ENCODE results near the gene MAST4. TPM values are rescaled to one million over a fixed set of nuclear protein-coding genes. Genes with fewer than 3 reads are reported as not detected.

Gene MAST4
- total and polyA plus RNA-seq, 12 donors: 29.6 to 93.3 (median 76.6) TPM

DNA sequence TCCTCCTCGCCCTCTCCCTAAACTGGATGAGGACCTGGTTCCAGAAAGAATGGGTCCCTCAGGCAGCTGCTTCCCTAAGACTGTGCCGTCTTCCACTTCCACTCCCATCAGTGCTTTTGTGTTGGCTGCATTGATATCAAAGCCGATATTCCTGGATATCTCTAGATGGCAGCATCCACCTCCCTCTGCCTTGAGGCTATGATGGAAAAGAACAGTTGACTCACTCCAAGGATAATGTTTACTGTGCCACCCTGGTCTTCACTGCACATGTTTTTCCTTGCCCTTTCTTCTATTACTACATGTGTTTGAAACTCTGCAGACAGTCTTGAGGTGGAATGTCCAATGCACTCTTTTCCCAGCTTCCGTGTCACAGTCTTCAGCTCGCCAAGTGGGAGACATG lies 211.6 kb downstream of the MAST4 start:
- no peak for DNase-seq
- no peaks in the 10 kb centered on the region for H3K36me3 ChIP-seq
- peaks cover 0 to 9% (median 0%) of the 10 kb centered on the region in 9 donors for H3K4me1 ChIP-seq
- intact Hi-C loops (cut with DNase I): loop anchor here in 2 of 10 donors (5.0 to 10.0 kb wide), 2 partner anchors 397 to 400 kb away; no protein-coding TSS in a partner anchor
- no peaks in the 10 kb centered on the region for H3K27me3 ChIP-seq
- H3K4me3 ChIP-seq: no peak overlapping the region
- WGBS, 2 donors: 55% methylated on average over 5 of the region's 5 CpGs
- ATAC-seq: peak in 7 of 8 donors; percentile 31 to 73 (median 66)
- H3K27ac ChIP-seq: no peak overlapping the region
- TF ChIP-seq, protein P1, sequence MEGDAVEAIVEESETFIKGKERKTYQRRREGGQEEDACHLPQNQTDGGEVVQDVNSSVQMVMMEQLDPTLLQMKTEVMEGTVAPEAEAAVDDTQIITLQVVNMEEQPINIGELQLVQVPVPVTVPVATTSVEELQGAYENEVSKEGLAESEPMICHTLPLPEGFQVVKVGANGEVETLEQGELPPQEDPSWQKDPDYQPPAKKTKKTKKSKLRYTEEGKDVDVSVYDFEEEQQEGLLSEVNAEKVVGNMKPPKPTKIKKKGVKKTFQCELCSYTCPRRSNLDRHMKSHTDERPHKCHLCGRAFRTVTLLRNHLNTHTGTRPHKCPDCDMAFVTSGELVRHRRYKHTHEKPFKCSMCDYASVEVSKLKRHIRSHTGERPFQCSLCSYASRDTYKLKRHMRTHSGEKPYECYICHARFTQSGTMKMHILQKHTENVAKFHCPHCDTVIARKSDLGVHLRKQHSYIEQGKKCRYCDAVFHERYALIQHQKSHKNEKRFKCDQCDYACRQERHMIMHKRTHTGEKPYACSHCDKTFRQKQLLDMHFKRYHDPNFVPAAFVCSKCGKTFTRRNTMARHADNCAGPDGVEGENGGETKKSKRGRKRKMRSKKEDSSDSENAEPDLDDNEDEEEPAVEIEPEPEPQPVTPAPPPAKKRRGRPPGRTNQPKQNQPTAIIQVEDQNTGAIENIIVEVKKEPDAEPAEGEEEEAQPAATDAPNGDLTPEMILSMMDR (IDR thresholded peaks at IDR 0.05): peak in 8 of 9 donors; percentile 8 to 60 (median 42)
- H3K9me3 ChIP-seq: no peaks in the 10 kb centered on the region

DNA sequence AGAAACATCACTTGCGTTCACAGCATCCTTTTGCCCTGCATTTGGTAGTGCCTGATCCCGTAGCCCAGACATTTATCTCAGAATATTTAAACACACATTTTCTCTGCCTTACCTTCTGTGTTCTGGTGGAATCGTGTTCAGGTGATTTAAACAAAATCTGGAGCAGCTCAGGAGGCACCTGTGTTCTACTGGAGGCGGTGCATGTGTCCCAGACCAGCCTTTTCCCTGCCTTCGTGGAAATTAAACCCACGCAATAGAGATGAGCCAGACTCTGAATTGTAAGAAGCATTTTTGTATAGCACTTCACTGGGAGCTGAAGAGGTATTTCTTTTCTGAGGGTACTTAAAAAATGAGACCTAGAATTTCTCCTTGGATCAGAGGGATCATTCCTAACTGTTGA lies 212.5 kb downstream of the MAST4 start:
- no peaks in the 10 kb centered on the region for H3K27me3 ChIP-seq
- DNase-seq (no peak), ATAC-seq (no peak)
- 81 to 85% methylated on average over 6 of the region's 6 CpGs for WGBS, 2 donors
- intact Hi-C loops (cut with DNase I): loop anchor here in 2 of 10 donors (5.0 to 10.0 kb wide), 2 partner anchors 396 to 399 kb away; no protein-coding TSS in a partner anchor
- no peaks in the 10 kb centered on the region for H3K9me3 ChIP-seq
- no peak overlapping the region for H3K4me3 ChIP-seq
- no peak overlapping the region for H3K27ac ChIP-seq
- TF ChIP-seq, protein P1 (IDR thresholded peaks at IDR 0.05): no peak
- no peaks in the 10 kb centered on the region for H3K36me3 ChIP-seq
- peaks cover 0 to 9% (median under 1%) of the 10 kb centered on the region in 9 donors for H3K4me1 ChIP-seq

DNA sequence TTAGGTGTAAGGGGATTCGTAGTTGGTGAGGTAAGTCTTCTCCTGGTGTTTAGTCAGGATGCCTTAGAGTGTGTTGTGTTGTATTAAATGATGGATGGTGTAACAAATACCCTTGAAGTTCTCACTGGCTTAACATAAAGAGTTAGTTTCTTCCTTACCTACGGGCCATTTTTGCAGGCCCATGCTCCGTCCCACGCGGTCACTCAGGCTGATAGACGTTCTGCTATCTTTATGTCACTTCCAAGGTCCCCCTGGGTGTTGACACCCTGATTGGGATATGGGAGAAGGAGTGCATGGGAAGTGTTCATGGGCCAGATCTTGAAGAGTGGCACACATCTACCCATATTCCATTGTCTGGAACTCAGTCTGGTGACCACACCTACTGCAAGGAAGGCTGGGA lies 214.0 kb downstream of the MAST4 start:
- H3K36me3 ChIP-seq: no peaks in the 10 kb centered on the region
- TF ChIP-seq, protein P1 (IDR thresholded peaks at IDR 0.05): no peak
- WGBS, 2 donors: 74 to 80% methylated on average over 6 of the region's 6 CpGs

DNA sequence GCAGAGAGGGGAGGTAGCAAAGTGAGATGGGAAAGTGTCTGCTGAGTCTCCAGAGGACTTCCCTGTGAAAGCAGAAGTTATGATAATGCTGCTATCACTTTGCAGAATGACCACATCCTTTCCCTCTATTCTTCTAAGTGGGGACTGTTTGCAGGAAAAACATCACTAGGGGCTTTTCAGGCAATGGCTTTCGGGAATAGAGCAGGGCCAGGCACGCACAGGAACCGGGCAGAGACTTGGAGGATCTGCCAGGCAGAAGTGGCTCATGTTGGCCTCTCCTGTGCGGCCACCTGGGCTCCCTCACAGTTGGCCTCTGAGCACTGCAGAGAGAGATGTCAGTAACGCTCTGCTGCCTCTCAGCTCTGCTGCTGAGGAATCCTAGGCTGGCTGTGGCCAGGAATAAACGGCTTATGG lies 214.7 kb downstream of the MAST4 start:
- Histone ChIP-seq H3K4me1 (peaks cover 0 to 16% (median 5%) of the 10 kb centered on the region in 9 donors), H3K27ac (no peak overlapping the region), H3K9me3 (no peaks in the 10 kb centered on the region), H3K27me3 (no peaks in the 10 kb centered on the region), H3K4me3 (no peak overlapping the region), H3K36me3 (no peaks in the 10 kb centered on the region)
- WGBS, 2 donors: 43 to 70% methylated on average over 6 of the region's 6 CpGs
- TF ChIP-seq, protein P1 (IDR thresholded peaks at IDR 0.05): no peak
- intact Hi-C loops (cut with DNase I): loop anchor here in 8 of 10 donors (5.0 to 10.0 kb wide), 10 partner anchors 51 to 396 kb away; no protein-coding TSS in a partner anchor
- ATAC-seq (peak in 1 of 8 donors; percentile 24), DNase-seq (no peak)

More for the DNA sequence above, 214.0 kb downstream of the MAST4 start:
- H3K4me3 ChIP-seq: no peak overlapping the region
- H3K27ac ChIP-seq: no peak overlapping the region
- peaks cover 0 to 16% (median 5%) of the 10 kb centered on the region in 9 donors for H3K4me1 ChIP-seq
- DNase-seq (no peak), ATAC-seq (no peak)
- intact Hi-C loops (cut with DNase I): loop anchor here in 8 of 10 donors (5.0 to 10.0 kb wide), 10 partner anchors 52 to 397 kb away; no protein-coding TSS in a partner anchor
- no peaks in the 10 kb centered on the region for H3K27me3 ChIP-seq
- no peaks in the 10 kb centered on the region for H3K9me3 ChIP-seq
